SK-N-MC (cell line): ENCODE results near the gene SNAI1.

Experiments used
- EZH2 ChIP-seq: fragments of 200-600 bp; sonication (generic); IDR thresholded peaks from one replicate; pipeline ENCODE4 v1.6.1; 2017; ENCODE audit warnings: antibody characterized with exemption
- FOXP2 ChIP-seq: optimal IDR thresholded peaks from 2 replicates; pipeline ENCODE3; 2011; ENCODE audit warnings: mild to moderate bottlenecking, moderate library complexity; ENCODE audit not compliant: insufficient read depth; ENCODE audit errors: extremely low read length, control extremely low read depth
- POLR2AphosphoS5 ChIP-seq: IDR thresholded peaks from 2 replicates; pipeline ENCODE4 v1.6.1; 2012; ENCODE audit warnings: mild to moderate bottlenecking, low read depth, low read length, borderline replicate concordance

- TF ChIP-seq POLR2AphosphoS5, result no peak
- TF ChIP-seq EZH2, result no peak
- TF ChIP-seq FOXP2, result no peak
These were observed 12.3 kb upstream of the SNAI1 start for GRCh38 chr20:49970498-49970897.
